HG03196 (cell line): Measurements from ENCODE around the gene RTN1.
"Not testable (repeated sequence)": the region's sequence is repeated elsewhere in the genome, so short reads cannot be mapped to it uniquely, and the experiment has no call there.

ENCODE experiments used
- ATAC-seq: cut with Tn5 transposase; IDR thresholded peaks from one replicate; pipeline ENCODE4 v1.9.1; 2021; ENCODE audit not compliant: unreplicated experiment

The RTN1 gene

GRCh38 chr14:59707778-59708561 is 162.6 kb downstream of the RTN1 start:
- ATAC-seq, result no peak

DNA sequence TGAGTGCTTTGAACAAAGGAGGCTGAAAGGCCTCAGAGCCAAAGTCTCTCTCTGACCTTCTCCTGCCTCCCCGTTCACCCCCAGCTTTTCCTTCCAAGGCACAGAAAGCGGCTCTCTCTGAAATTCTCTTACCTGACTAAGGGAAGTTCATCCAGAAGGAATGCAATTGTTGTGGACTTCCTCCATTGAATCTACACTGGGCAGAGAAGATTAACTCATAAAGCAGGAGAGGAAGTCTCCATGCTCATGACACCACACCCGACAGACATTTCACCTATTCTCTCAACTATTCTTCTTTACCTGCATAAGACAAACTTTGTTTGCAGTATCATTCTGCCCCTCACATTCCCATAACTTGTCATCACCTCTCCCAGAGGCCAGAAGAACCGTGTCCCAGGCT is 164.7 kb downstream of the RTN1 start:
- ATAC-seq, result no peak

DNA sequence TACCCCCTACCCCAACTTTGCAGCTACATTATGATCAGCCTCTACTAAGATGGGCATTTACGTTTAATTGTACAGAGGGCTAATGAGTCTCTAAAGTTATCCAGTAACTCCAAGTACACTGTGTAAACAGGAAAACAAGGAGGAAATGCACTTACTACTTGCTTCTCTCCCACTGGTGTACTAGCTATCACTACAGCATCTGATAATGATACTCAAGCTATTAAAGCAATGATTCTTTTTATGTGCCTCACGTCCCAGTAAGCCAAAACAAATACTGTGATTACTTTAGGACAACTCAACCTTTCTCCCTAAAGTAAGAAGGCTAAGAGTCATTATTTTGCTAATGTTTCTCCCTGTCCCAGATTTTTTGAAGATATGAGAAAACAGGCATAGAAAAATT is 165.3 kb downstream of the RTN1 start:
- no peak for ATAC-seq

GRCh38 chr14:59704054-59704645 is 166.4 kb downstream of the RTN1 start:
- ATAC-seq, result no peak

DNA sequence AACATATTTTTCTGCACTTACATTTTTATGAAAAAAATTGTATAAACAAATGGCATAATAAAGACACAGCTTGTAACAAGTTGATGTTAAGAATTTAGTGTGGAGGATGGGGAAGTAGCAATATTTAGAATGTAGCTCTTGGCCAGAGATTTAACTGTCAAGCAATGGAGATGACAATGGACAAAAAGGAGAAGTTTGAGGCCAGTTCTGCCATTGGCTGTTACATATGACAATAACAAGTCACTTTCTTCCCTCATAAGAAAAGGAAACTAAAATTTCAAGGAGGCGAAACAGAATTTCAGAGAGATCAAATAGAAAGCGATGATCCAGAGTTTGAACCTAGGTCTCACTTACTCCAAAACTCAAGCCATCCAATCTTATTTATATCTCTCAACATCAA is 171.1 kb downstream of the RTN1 start:
- ATAC-seq, result no peak

DNA sequence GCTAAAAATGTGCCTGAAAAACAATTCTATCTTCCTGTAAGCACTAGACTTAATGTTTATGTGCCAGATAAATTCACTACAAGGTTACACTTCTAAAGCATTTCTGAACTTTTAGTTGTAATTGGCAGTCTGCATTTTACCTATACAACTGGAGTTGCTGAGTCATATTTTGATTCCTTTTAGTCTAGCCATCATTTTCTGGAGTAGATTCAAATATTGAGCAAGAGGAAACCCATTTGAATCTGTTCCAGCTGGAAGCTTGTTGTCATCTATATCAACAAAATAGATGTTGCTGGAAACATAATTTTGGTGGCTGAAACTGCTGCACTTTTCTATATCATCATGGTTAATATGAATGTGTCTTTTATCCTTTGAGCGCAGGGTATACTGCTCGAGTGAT is 171.8 kb downstream of the RTN1 start:
- ATAC-seq, result no peak

- ATAC-seq, result no peak
Measured at GRCh38 chr14:59695198-59695597, 175.4 kb downstream of the RTN1 start.

- ATAC-seq, result no peak
Measured at GRCh38 chr14:59691266-59691665, 179.3 kb downstream of the RTN1 start.

DNA sequence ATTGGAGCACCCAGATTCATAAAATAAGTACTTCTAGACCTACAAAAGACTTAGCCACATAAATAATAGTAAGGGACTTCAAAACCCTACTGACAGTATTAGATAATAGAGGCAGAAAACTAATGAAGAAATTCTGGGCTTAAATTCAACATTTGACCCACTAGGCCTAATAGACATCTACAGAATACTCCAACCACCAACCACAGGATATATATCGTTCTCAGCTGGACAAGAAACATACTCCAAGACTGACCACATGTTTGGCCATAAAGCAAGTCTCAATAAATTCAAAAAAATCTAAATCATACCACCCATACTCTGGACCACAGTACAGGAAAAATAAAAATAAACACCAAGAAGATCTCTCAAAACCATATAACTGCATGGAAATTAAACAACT is 180.2 kb downstream of the RTN1 start:
- ATAC-seq, result no peak

DNA sequence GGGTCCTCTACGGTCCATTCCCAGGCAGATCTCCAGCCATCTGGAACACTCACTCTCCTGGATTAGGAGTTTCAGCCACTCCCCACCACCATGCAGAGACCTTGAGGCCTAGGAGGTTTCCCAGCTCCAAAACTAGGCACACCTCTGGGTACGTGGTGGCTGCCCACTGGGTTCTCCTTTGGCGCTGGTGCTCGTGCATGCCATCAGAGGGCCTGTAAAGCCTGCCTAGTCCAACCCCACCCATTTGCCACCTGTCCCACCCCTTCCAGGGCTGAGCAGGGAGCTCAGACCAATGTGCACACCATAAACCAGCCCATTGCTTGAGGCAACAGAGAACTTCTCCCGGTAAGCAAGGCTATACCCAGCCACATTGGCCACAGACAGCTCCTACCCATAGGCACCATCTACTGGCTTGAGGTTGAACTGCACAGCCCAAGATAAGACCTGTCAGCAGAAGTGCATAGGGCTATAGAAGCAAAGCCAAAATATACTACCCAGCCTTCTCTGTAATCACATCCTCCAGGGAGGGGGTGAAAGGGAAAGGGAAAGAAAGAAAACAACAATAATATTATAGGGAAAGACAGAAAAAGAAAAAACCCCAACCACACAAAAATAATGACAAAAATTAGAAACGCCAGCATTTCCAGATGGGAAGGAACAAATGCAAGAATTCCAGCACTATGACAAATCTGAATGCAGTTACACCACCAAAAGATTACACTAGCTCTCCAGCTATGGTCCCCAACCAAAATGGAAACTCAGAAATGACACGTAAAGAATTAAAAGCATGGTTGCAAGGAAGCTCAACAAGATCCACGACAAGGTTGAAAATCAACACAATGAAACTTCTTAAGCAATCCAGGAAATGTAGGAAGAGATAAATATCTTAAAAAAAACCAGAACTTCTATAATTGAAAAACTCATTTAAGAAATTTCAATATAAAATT is 182.1 kb downstream of the RTN1 start:
- ATAC-seq, result peak; percentile 95

DNA sequence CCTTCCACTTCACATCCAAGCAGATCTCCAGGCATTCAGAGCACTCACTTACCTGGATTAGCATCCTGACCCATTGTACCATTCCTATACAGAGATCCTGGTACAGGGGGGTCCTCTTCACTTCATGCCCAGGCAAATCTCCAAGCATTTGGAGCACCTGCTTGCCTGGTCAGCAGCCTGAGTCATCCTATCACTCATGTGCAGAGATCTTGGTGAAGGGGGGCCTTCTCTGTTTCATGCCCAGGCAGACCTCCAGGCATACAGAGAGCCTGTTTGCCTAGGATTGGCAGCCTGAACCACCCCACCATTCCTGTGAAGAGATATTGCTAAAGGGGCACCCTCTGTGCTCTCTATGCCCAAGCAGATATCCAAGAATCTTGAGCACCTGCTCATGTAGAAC is 182.9 kb downstream of the RTN1 start:
- ATAC-seq, result no peak

DNA sequence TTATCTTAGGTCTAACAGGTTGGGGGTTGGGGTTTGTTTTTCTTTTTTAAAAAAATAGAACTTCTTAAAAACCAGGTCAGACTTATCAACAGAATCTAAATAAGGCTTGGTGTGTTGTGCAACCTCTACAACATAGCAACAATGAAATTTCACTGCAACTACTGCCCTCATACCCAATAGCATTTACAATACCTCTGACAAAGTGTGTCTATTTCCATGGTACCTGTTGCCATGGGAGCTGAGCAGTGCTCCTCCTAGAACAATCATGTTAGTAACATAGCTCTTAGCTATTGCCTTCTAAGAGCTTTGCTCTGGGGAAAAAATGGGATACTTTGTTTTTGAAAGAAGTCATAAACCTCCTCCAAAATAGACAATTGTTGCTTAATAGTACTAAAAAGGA is 190.7 kb downstream of the RTN1 start:
- no peak for ATAC-seq

DNA sequence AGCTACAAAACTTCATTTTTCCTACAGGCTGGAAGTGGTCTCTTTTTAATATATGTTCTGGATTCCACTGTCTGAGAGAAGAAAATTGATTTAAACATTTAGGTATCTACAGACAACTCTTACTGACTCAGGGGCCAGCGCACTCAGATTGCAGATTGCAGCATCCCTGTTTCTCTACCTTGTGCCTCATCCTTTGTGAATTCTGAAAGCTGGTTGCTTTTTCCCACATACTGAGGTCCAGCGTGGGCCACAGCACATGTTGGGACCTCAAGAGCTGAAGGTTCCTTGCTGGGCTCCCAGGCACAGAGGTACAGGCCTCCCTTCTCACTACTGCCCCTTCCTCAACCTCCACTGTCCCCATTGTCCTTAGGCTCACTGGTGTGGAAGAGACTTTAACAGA is 192.2 kb downstream of the RTN1 start:
- ATAC-seq, result no peak

DNA sequence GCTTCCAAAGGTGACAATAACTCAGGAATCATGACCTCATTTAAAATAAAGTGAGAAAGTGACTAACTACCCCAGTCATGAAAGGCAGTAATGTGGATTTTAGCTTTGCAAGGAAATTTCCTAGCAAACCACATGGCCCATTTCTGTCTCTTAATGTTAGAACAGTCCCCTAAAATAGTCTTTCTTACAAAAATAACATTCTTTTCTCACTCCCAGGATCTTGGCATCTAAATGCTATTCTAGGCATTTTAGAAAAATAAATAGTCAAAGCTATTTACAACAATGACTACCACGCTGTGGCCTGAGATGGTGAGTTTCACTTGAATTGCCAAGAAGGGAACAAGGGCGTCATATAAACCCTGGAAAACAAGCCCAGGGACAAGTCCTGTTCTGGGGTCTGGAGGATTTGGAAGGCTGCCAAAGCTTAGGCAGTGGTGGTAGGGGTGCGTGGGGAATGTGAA is 192.8 kb downstream of the RTN1 start:
- no peak for ATAC-seq

DNA sequence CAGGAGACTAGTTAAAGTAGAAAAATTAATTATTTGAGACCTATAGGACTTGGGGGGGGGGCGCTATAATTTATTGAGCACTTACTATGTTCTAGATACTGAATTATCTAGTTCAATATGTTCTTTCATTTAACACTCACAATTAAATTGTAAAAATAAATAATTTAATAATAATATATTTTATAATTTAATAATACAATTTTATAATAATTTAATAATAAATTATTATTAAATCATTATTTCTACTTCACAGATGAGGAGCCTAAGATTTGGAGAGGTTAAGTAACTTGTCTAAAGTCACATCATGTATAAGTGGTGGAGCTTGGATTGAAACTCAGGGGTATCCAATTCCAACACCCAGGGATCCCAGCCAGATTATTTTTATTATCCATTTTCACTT is 195.2 kb downstream of the RTN1 start:
- no peak for ATAC-seq

DNA sequence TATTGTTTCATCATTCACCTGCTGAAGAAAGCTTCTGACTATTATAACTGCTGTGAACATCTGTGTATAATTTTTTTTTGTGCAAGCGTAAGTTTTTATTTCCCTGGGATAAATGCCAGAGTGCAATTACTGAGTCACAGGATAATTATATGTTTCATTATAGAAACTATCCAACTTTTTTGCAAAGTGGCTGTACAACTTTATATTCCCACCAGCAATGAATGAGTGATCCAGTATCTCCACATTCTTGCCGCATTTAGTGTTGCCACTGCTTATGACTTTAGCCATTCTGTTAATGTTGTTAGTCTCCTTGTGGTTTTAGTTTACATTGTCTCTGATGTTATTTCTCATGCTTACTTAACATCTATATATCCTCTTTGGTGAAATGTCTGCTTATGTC is 205.8 kb downstream of the RTN1 start:
- no peak for ATAC-seq

GRCh38 chr14:59657769-59658168 is 212.8 kb downstream of the RTN1 start:
- no peak for ATAC-seq

- ATAC-seq, result no peak
Measured at GRCh38 chr14:59656473-59656872, 214.1 kb downstream of the RTN1 start.

- not testable (repeated sequence) for ATAC-seq
Measured at GRCh38 chr14:59654131-59654530, 216.4 kb downstream of the RTN1 start.

- ATAC-seq, result not testable (repeated sequence)
Measured at GRCh38 chr14:59646832-59647231, 223.7 kb downstream of the RTN1 start.

DNA sequence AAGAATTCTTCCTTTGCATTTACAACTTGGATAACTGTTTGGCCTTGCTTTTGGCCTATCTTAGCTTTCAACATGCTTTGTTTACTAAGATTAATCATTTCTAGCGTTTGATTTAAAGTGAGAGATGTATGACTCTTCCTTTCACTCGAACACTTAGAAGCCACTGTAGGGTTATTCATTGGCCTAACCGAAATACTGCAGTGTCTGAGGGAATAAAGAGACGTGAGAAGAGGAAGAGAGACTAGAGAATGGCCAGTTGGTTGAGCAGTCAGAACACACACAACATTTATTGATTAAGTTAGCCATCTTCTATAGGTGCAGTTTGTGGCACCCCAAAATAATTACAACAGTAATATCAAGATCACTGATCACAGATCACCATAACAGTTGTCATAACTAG is 231.7 kb downstream of the RTN1 start:
- ATAC-seq, result peak; percentile 85

GRCh38 chr14:59634617-59635016 is 236.0 kb downstream of the RTN1 start:
- ATAC-seq, result no peak
